ENCODE results near the gene THAP7. TPM values are rescaled to one million over a fixed set of nuclear protein-coding genes. Genes with fewer than 3 reads are reported as not detected.

Gene THAP7
- total and polyA plus RNA-seq, 9 of the 15 experiments (the other 6 are each of a cell fraction or from before 2014, with no cell fraction given): 7.9 to 263 (median 84.1) TPM

- peaks cover 3 to 16% of the 10 kb centered on the region in 2 experiments; a peak in 4 of 5 replicates for H3K27me3 ChIP-seq (ENCODE audit: control insufficient read depth in 2 of 2, insufficient read depth in 2 of 2, low read length in 2 of 2)
- WGBS (ENCODE audit: insufficient coverage, low coverage, missing lambda C conversion rate): 42% methylated on average over 7 of the region's 7 CpGs
- peak overlapping the region in 1 of 2 experiments; percentile 33; a peak in 2 of 4 replicates for H3K9ac ChIP-seq (ENCODE audit: insufficient read depth in 1 of 2, low read depth in 2 of 2, low read length in 2 of 2)
- H3K4me3 ChIP-seq: no peak overlapping the region
- H2AFZ ChIP-seq (ENCODE audit: low read depth, low read length): no peak overlapping the region
- ChIA-PET CTCF (ENCODE audit: low intra/inter-chr PET ratio) (interaction anchor here (0.7 to 1.0 kb wide), 2 partner anchors 14 to 1911 kb away, joined by 3 to 6 read pairs; no protein-coding TSS in a partner anchor), POLR2A (interaction anchor here (0.6 to 13.9 kb wide), 18 partner anchors 8 to 841 kb away, joined by 3 to 333 read pairs (median 4); partner anchors contain the start of genes LRRC74B, SLC7A4 and THAP7)
- no peak overlapping the region for H3K27ac ChIP-seq (ENCODE audit: extremely low read depth, low read depth, low read length)
- DNase-seq (ENCODE audit: extremely low read depth in 1 of 4, low spot score in 3 of 4): peak; percentile 85 to 98 (median 96)
- H3K4me2 ChIP-seq (ENCODE audit: insufficient read depth, low read length): no peak overlapping the region
- peak; percentile 88 for ATAC-seq
- FAIRE-seq: peak; percentile 57
- no peaks in the 10 kb centered on the region for H3K36me3 ChIP-seq (ENCODE audit: control insufficient read depth, insufficient read depth, low read length)
- intact Hi-C loops (cut with micrococcal nuclease) (loop anchor here (2.0 to 5.0 kb wide), 3 partner anchors 46 to 78 kb away; no protein-coding TSS in a partner anchor), in situ Hi-C loops (cut with MboI) (no loop called here)
- peaks cover 7% of the 10 kb centered on the region; the same call in 1 of the 2 replicates for H4K20me1 ChIP-seq (replicated peaks; ENCODE audit: control insufficient read depth, insufficient read depth, low read length)
- peaks cover 7 to 31% of the 10 kb centered on the region in 2 experiments for H3K4me1 ChIP-seq (replicated peaks in 1 of 2; ENCODE audit: control insufficient read depth in 2 of 2, insufficient read depth in 2 of 2, low read length in 2 of 2)
- no peaks in the 10 kb centered on the region for H3K9me1 ChIP-seq (ENCODE audit: control insufficient read depth, insufficient read depth, low read length)
- H3K9me3 ChIP-seq (replicated peaks; ENCODE audit: control insufficient read depth, insufficient read depth, low read depth, low read length): no peaks in the 10 kb centered on the region
- no peaks in the 10 kb centered on the region; the same call in 2 of the 3 replicates for H3K79me2 ChIP-seq (ENCODE audit: control insufficient read depth, insufficient read depth, low read length)
- BruUV-seq (replicated peaks): no TSS peak
- TF ChIP-seq, protein P1, sequence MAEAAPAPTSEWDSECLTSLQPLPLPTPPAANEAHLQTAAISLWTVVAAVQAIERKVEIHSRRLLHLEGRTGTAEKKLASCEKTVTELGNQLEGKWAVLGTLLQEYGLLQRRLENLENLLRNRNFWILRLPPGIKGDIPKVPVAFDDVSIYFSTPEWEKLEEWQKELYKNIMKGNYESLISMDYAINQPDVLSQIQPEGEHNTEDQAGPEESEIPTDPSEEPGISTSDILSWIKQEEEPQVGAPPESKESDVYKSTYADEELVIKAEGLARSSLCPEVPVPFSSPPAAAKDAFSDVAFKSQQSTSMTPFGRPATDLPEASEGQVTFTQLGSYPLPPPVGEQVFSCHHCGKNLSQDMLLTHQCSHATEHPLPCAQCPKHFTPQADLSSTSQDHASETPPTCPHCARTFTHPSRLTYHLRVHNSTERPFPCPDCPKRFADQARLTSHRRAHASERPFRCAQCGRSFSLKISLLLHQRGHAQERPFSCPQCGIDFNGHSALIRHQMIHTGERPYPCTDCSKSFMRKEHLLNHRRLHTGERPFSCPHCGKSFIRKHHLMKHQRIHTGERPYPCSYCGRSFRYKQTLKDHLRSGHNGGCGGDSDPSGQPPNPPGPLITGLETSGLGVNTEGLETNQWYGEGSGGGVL (CRISPR knock-in tag; IDR thresholded peaks at IDR 0.05): no peak
- no peak for TF ChIP-seq ZNF121 (CRISPR knock-in tag; conservative IDR thresholded peaks at IDR 0.05)
- no peak for TF ChIP-seq CREM (IDR thresholded peaks at IDR 0.05; ENCODE audit: low read depth)
- TF ChIP-seq THRA (IDR thresholded peaks at IDR 0.05): no peak
- TF ChIP-seq LEF1 (IDR thresholded peaks at IDR 0.05): no peak
- no peak for TF ChIP-seq ZBTB7A (IDR thresholded peaks at IDR 0.05; ENCODE audit: borderline replicate concordance, control insufficient read depth, low read depth, low read length)
- TF ChIP-seq HCFC1 (IDR thresholded peaks at IDR 0.05; ENCODE audit: low read depth, low read length): peak; percentile 43
- peak; percentile 93 for TF ChIP-seq OTX1 (CRISPR knock-in tag; IDR thresholded peaks at IDR 0.05)
- TF ChIP-seq, protein P2, sequence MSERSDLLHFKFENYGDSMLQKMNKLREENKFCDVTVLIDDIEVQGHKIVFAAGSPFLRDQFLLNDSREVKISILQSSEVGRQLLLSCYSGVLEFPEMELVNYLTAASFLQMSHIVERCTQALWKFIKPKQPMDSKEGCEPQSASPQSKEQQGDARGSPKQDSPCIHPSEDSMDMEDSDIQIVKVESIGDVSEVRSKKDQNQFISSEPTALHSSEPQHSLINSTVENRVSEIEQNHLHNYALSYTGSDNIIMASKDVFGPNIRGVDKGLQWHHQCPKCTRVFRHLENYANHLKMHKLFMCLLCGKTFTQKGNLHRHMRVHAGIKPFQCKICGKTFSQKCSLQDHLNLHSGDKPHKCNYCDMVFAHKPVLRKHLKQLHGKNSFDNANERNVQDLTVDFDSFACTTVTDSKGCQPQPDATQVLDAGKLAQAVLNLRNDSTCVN (CRISPR knock-in tag; IDR thresholded peaks at IDR 0.05): 0 out of 2 replicates have a peak, but pooled peaks have one; percentile 74
- TF ChIP-seq MTA3 (IDR thresholded peaks at IDR 0.05; ENCODE audit: borderline replicate concordance): no peak
- peak; percentile 68 for TF ChIP-seq ZNF699 (CRISPR knock-in tag; IDR thresholded peaks at IDR 0.05; ENCODE audit: insufficient replicate concordance)
- TF ChIP-seq BRD4 (IDR thresholded peaks at IDR 0.05): no peak
- no peak for TF ChIP-seq PTBP1 (IDR thresholded peaks at IDR 0.05; ENCODE audit: low read depth, low read length)
- no peak for TF ChIP-seq RBM14 (IDR thresholded peaks at IDR 0.05; ENCODE audit: borderline replicate concordance, insufficient read depth, low read depth, low read length)
- peak; percentile 56; the same call in 1 of the 2 replicates for TF ChIP-seq CEBPB (tag; IDR thresholded peaks at IDR 0.05)
- no peak for TF ChIP-seq ZNF23 (CRISPR knock-in tag; IDR thresholded peaks at IDR 0.05)
- TF ChIP-seq ELF4 (CRISPR knock-in tag; IDR thresholded peaks at IDR 0.05): peak; percentile 66
Observed at GRCh38 chr22:21020802-21021429, 19.0 kb upstream of the THAP7 start.
